Keratinocyte (primary cell): ENCODE measurements around the gene CXXC5.

ENCODE experiments used
- CTCF ChIP-seq, 3 experiments: IDR thresholded peaks in 1 of 3; conservative IDR thresholded peaks in 1 of 3; optimal IDR thresholded peaks in 1 of 3; 2 replicates in 2 of 3; 3 replicates in 1 of 3; pipeline versions ENCODE3 to v1.5.1; 2011; ENCODE audit warnings: low read length in 3 of 3, mild to moderate bottlenecking in 3 of 3, moderate library complexity in 2 of 3, control low read depth in 1 of 3, inconsistent platforms in 1 of 3; ENCODE audit not compliant: insufficient read depth in 2 of 3; ENCODE audit errors: extremely low read depth in 1 of 3
- EZH2 ChIP-seq: IDR thresholded peaks from one replicate; pipeline ENCODE4 v1.6.1; 2012; ENCODE audit warnings: inconsistent platforms, mild to moderate bottlenecking, low read length, moderate library complexity

- no peak for TF ChIP-seq EZH2
- TF ChIP-seq CTCF (optimal IDR thresholded peaks at IDR 0.05 in 1 of 3, IDR thresholded peaks at IDR 0.05 in 1 of 3, conservative IDR thresholded peaks at IDR 0.05 in 1 of 3; ENCODE audit: extremely low read depth in 1 of 3, insufficient read depth in 2 of 3, low read length in 3 of 3) = no peak
Measured at GRCh38 chr5:139642891-139643871, 5.0 kb upstream of the CXXC5 start.
